SK-N-SH treated with all-trans-retinoic acid at 6 μM for 48 hours (cell line): Measurements from ENCODE around the gene ASCC3.

ENCODE experiments used
- ATAC-seq: fragments of 200-7000 bp; cut with Tn5 transposase; 3 replicates; pipeline ENCODE4 v1.9.1; 2020; ENCODE audit warnings: mild to moderate bottlenecking, moderate library complexity
- ARNTL ChIP-seq: fragments of 450-650 bp; formaldehyde crosslinking; IDR thresholded peaks from 2 replicates; pipeline ENCODE4 v1.5.0; 2020; ENCODE audit warnings: low read depth, mild to moderate bottlenecking, moderate library complexity, borderline replicate concordance
- BACH2 ChIP-seq: fragments of 250-450 bp; sonication (Bioruptor Pico); IDR thresholded peaks from 2 replicates; pipeline ENCODE4 v1.9.0; 2021; ENCODE audit warnings: mild to moderate bottlenecking, borderline replicate concordance
- CSDC2 ChIP-seq: fragments of 250-450 bp; sonication (Bioruptor Pico); IDR thresholded peaks from 2 replicates; pipeline ENCODE4 v1.5.0; 2020; ENCODE audit warnings: mild to moderate bottlenecking, moderate library complexity
- ESRRG ChIP-seq: fragments of 250-450 bp; sonication (Bioruptor Pico); IDR thresholded peaks from 2 replicates; pipeline ENCODE4 v1.6.1; 2021; ENCODE audit warnings: mild to moderate bottlenecking
- GLIS3 ChIP-seq: fragments of 250-450 bp; sonication (Bioruptor Pico); IDR thresholded peaks from 2 replicates; pipeline ENCODE4 v1.5.0; 2020; ENCODE audit warnings: mild to moderate bottlenecking, moderate library complexity
- ISL1 ChIP-seq: fragments of 250-450 bp; sonication (Bioruptor Pico); IDR thresholded peaks from 2 replicates; pipeline ENCODE4 v2.1.2; 2022; ENCODE audit warnings: mild to moderate bottlenecking, moderate library complexity
- OSR1 ChIP-seq: fragments of 250-450 bp; sonication (Bioruptor Pico); IDR thresholded peaks from 2 replicates; pipeline ENCODE4 v1.8.0; 2022; ENCODE audit warnings: moderate library complexity, mild to moderate bottlenecking, inconsistent platforms
- PPARA ChIP-seq: fragments of 250-450 bp; sonication (Bioruptor Pico); IDR thresholded peaks from 2 replicates; pipeline ENCODE4 v1.5.0; 2020; ENCODE audit warnings: mild to moderate bottlenecking, borderline replicate concordance
- RARB ChIP-seq: fragments of 250-450 bp; sonication (Bioruptor Pico); IDR thresholded peaks from 2 replicates; pipeline ENCODE4 v1.8.0; 2021; ENCODE audit warnings: mild to moderate bottlenecking, moderate library complexity
- SNAI2 ChIP-seq: fragments of 250-450 bp; sonication (Bioruptor Pico); IDR thresholded peaks from 2 replicates; pipeline ENCODE4 v1.5.0; 2020; ENCODE audit warnings: mild to moderate bottlenecking, moderate library complexity
- TCF4 ChIP-seq: fragments of 250-450 bp; sonication (Bioruptor Pico); IDR thresholded peaks from 2 replicates; pipeline ENCODE4 v1.8.0; 2021; ENCODE audit warnings: mild to moderate bottlenecking, moderate library complexity, borderline replicate concordance
- TOX ChIP-seq: fragments of 250-450 bp; sonication (Bioruptor Pico); IDR thresholded peaks from 2 replicates; pipeline ENCODE4 v1.8.0; 2021; ENCODE audit warnings: mild to moderate bottlenecking, moderate library complexity, borderline replicate concordance
- ZC3H10 ChIP-seq: fragments of 250-450 bp; sonication (Bioruptor Pico); IDR thresholded peaks from 2 replicates; pipeline ENCODE4 v1.5.1; 2021; ENCODE audit warnings: mild to moderate bottlenecking, moderate library complexity
- ZFP3 ChIP-seq: fragments of 250-450 bp; sonication (Bioruptor Pico); IDR thresholded peaks from 2 replicates; pipeline ENCODE4 v1.5.0; 2020; ENCODE audit warnings: mild to moderate bottlenecking, moderate library complexity
- ZFP30 ChIP-seq: fragments of 450-650 bp; formaldehyde crosslinking; IDR thresholded peaks from 2 replicates; pipeline ENCODE4 v1.5.0; 2022; ENCODE audit warnings: mild to moderate bottlenecking, moderate library complexity
- ZNF565 ChIP-seq: fragments of 450-650 bp; formaldehyde crosslinking; conservative IDR thresholded peaks from 2 replicates; pipeline ENCODE4 v1.5.0; 2020; ENCODE audit warnings: low read depth, mild to moderate bottlenecking, moderate library complexity
- ZNF70 ChIP-seq: fragments of 450-650 bp; formaldehyde crosslinking; IDR thresholded peaks from 2 replicates; pipeline ENCODE4 v1.5.0; 2020; ENCODE audit warnings: mild to moderate bottlenecking, moderate library complexity
- ZNF8 ChIP-seq: fragments of 450-650 bp; formaldehyde crosslinking; IDR thresholded peaks from 2 replicates; pipeline ENCODE4 v1.5.0; 2020; ENCODE audit warnings: mild to moderate bottlenecking, moderate library complexity
- TF ChIP-seq, protein P1 (sequence below): fragments of 250-450 bp; sonication (Bioruptor Pico); IDR thresholded peaks from 2 replicates; pipeline ENCODE4 v1.5.1; 2020; ENCODE audit warnings: low read depth, mild to moderate bottlenecking, moderate library complexity
- TF ChIP-seq, protein P2 (sequence below): fragments of 250-450 bp; sonication (Bioruptor Pico); IDR thresholded peaks from 2 replicates; pipeline ENCODE4 v1.8.0; 2020; ENCODE audit warnings: mild to moderate bottlenecking, moderate library complexity, borderline replicate concordance
- TF ChIP-seq, protein P3 (sequence below): fragments of 250-450 bp; sonication (Bioruptor Pico); IDR thresholded peaks from 2 replicates; pipeline ENCODE4 v1.5.1; 2021; ENCODE audit warnings: mild to moderate bottlenecking, moderate library complexity
- TF ChIP-seq, protein P4 (sequence below): fragments of 250-450 bp; sonication (Bioruptor Pico); IDR thresholded peaks from 2 replicates; pipeline ENCODE4 v1.5.0; 2020; ENCODE audit warnings: mild to moderate bottlenecking, moderate library complexity
- TF ChIP-seq, protein P5 (sequence below): fragments of 250-450 bp; sonication (Bioruptor Pico); IDR thresholded peaks from 2 replicates; pipeline ENCODE4 v1.8.0; 2021; ENCODE audit warnings: low read depth, mild to moderate bottlenecking, moderate library complexity, borderline replicate concordance

The ASCC3 gene

DNA sequence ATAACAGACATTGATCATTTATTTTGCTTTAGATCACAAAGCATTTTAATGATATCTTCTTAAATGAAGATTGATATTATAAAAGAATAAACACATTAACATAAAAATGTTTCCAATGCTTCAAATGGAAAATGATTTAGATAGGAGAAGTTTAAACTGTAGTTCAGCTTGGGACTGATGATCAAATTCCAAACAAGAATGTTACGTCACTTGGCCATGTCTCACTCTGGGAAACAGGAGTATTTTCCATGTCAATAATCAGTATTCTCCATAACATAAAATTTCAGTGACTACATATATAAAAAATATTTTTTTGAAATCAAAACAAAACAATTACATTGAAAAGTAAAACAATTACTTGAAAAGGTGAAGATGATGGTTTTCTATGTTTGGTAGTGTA lies 363.5 kb downstream of the ASCC3 start:
- TF ChIP-seq ISL1 (CRISPR knock-in tag) = no peak
- TF ChIP-seq ZNF565 = no peak
- no peak for TF ChIP-seq ARNTL (CRISPR knock-in tag)
- TF ChIP-seq, all 23 proteins: peak for 0
- no peak for ATAC-seq

DNA sequence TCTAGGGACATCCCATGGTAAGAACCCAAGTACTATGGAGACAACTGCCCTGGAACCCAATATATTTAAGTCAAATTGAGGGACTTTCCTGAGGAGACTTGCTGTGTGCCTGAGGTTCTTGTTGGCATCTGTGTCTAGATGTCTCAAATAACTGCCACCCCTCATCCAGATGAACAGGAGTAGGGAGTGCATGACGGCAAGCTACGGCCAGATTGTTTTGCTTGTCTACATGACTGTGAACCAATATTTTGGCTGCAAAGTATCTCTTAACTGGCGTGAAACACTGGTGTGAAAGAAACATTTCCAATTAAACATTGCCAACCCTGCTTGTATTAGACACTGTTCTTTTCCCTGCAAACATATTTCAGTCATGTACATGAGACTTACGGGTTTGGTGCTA lies 364.0 kb downstream of the ASCC3 start:
- no peak for ATAC-seq
- no peak for TF ChIP-seq RARB
- TF ChIP-seq, protein P1, sequence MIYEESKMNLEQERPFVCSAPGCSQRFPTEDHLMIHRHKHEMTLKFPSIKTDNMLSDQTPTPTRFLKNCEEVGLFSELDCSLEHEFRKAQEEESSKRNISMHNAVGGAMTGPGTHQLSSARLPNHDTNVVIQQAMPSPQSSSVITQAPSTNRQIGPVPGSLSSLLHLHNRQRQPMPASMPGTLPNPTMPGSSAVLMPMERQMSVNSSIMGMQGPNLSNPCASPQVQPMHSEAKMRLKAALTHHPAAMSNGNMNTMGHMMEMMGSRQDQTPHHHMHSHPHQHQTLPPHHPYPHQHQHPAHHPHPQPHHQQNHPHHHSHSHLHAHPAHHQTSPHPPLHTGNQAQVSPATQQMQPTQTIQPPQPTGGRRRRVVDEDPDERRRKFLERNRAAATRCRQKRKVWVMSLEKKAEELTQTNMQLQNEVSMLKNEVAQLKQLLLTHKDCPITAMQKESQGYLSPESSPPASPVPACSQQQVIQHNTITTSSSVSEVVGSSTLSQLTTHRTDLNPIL (CRISPR knock-in tag) = no peak
- no peak for TF ChIP-seq ZNF565
- TF ChIP-seq ZC3H10 = no peak
- no peak for TF ChIP-seq ARNTL (CRISPR knock-in tag)
- no peak for TF ChIP-seq PPARA (CRISPR knock-in tag)
- TF ChIP-seq, protein P2, sequence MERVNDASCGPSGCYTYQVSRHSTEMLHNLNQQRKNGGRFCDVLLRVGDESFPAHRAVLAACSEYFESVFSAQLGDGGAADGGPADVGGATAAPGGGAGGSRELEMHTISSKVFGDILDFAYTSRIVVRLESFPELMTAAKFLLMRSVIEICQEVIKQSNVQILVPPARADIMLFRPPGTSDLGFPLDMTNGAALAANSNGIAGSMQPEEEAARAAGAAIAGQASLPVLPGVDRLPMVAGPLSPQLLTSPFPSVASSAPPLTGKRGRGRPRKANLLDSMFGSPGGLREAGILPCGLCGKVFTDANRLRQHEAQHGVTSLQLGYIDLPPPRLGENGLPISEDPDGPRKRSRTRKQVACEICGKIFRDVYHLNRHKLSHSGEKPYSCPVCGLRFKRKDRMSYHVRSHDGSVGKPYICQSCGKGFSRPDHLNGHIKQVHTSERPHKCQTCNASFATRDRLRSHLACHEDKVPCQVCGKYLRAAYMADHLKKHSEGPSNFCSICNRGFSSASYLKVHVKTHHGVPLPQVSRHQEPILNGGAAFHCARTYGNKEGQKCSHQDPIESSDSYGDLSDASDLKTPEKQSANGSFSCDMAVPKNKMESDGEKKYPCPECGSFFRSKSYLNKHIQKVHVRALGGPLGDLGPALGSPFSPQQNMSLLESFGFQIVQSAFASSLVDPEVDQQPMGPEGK (CRISPR knock-in tag) = no peak
- TF ChIP-seq, protein P3, sequence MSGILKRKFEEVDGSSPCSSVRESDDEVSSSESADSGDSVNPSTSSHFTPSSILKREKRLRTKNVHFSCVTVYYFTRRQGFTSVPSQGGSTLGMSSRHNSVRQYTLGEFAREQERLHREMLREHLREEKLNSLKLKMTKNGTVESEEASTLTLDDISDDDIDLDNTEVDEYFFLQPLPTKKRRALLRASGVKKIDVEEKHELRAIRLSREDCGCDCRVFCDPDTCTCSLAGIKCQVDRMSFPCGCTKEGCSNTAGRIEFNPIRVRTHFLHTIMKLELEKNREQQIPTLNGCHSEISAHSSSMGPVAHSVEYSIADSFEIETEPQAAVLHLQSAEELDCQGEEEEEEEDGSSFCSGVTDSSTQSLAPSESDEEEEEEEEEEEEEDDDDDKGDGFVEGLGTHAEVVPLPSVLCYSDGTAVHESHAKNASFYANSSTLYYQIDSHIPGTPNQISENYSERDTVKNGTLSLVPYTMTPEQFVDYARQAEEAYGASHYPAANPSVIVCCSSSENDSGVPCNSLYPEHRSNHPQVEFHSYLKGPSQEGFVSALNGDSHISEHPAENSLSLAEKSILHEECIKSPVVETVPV (CRISPR knock-in tag) = no peak
- TF ChIP-seq, protein P4, sequence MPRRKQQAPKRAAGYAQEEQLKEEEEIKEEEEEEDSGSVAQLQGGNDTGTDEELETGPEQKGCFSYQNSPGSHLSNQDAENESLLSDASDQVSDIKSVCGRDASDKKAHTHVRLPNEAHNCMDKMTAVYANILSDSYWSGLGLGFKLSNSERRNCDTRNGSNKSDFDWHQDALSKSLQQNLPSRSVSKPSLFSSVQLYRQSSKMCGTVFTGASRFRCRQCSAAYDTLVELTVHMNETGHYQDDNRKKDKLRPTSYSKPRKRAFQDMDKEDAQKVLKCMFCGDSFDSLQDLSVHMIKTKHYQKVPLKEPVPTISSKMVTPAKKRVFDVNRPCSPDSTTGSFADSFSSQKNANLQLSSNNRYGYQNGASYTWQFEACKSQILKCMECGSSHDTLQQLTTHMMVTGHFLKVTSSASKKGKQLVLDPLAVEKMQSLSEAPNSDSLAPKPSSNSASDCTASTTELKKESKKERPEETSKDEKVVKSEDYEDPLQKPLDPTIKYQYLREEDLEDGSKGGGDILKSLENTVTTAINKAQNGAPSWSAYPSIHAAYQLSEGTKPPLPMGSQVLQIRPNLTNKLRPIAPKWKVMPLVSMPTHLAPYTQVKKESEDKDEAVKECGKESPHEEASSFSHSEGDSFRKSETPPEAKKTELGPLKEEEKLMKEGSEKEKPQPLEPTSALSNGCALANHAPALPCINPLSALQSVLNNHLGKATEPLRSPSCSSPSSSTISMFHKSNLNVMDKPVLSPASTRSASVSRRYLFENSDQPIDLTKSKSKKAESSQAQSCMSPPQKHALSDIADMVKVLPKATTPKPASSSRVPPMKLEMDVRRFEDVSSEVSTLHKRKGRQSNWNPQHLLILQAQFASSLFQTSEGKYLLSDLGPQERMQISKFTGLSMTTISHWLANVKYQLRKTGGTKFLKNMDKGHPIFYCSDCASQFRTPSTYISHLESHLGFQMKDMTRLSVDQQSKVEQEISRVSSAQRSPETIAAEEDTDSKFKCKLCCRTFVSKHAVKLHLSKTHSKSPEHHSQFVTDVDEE (CRISPR knock-in tag) = no peak
- TF ChIP-seq ZFP3 = no peak
- no peak for TF ChIP-seq GLIS3 (CRISPR knock-in tag)
- TF ChIP-seq CSDC2 (CRISPR knock-in tag) = no peak
- TF ChIP-seq TCF4 (CRISPR knock-in tag) = no peak
- TF ChIP-seq ZNF8 (CRISPR knock-in tag) = no peak
- TF ChIP-seq ZNF70 (CRISPR knock-in tag) = no peak
- TF ChIP-seq, protein P5, sequence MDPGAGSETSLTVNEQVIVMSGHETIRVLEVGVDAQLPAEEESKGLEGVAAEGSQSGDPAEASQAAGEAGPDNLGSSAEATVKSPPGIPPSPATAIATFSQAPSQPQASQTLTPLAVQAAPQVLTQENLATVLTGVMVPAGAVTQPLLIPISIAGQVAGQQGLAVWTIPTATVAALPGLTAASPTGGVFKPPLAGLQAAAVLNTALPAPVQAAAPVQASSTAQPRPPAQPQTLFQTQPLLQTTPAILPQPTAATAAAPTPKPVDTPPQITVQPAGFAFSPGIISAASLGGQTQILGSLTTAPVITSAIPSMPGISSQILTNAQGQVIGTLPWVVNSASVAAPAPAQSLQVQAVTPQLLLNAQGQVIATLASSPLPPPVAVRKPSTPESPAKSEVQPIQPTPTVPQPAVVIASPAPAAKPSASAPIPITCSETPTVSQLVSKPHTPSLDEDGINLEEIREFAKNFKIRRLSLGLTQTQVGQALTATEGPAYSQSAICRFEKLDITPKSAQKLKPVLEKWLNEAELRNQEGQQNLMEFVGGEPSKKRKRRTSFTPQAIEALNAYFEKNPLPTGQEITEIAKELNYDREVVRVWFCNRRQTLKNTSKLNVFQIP (CRISPR knock-in tag) = no peak
- TF ChIP-seq ISL1 (CRISPR knock-in tag) = no peak
- TF ChIP-seq ZFP30 (CRISPR knock-in tag) = no peak
- TF ChIP-seq, all 23 proteins: peak for 0

DNA sequence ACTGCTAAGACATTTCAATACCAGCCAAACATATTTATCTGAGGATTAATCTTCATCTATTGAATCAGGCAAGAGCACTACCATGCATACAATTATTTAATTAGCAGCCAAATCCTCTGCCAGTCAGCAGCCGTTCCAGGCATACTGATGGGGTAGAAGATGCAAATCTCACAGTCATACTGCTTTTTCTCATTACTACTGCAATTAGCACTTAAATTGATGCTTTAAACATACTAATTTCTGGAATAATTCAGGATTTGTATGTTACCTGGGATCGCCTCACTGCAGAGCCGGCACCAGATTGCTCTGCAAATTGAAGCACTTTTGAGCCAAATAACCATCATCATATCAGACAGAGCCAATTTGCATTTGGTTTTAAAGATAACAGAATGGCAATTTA lies 366.5 kb downstream of the ASCC3 start:
- ATAC-seq = no peak
- TF ChIP-seq ZFP3 (no peak), BACH2 (no peak), CSDC2 (CRISPR knock-in tag) (no peak), ISL1 (CRISPR knock-in tag) (no peak), ESRRG (no peak), ZNF8 (CRISPR knock-in tag) (no peak), OSR1 (CRISPR knock-in tag) (no peak), TCF4 (CRISPR knock-in tag) (no peak), ZC3H10 (no peak), PPARA (CRISPR knock-in tag) (no peak), ARNTL (CRISPR knock-in tag) (no peak), ZFP30 (CRISPR knock-in tag) (no peak), ZNF565 (no peak), GLIS3 (CRISPR knock-in tag) (no peak), ZNF70 (CRISPR knock-in tag) (no peak), TOX (CRISPR knock-in tag) (no peak), SNAI2 (no peak)
- TF ChIP-seq, protein P1 (CRISPR knock-in tag) = no peak
- TF ChIP-seq, protein P2 (CRISPR knock-in tag) = no peak
- TF ChIP-seq, protein P5 (CRISPR knock-in tag) = no peak
